Activated CD4-positive, alpha-beta T cell treated with anti-CD3 and anti-CD28 coated beads, Interleukin-2, amount 50 U/mL, for 4 hours (primary cell): ENCODE data around the gene GNAI3.

Experiments used
- DNase-seq, 2 experiments: peaks; one replicate each; pipeline ENCODE4 v3.0.0-alpha.2; 2020

GNAI3 gene

DNA sequence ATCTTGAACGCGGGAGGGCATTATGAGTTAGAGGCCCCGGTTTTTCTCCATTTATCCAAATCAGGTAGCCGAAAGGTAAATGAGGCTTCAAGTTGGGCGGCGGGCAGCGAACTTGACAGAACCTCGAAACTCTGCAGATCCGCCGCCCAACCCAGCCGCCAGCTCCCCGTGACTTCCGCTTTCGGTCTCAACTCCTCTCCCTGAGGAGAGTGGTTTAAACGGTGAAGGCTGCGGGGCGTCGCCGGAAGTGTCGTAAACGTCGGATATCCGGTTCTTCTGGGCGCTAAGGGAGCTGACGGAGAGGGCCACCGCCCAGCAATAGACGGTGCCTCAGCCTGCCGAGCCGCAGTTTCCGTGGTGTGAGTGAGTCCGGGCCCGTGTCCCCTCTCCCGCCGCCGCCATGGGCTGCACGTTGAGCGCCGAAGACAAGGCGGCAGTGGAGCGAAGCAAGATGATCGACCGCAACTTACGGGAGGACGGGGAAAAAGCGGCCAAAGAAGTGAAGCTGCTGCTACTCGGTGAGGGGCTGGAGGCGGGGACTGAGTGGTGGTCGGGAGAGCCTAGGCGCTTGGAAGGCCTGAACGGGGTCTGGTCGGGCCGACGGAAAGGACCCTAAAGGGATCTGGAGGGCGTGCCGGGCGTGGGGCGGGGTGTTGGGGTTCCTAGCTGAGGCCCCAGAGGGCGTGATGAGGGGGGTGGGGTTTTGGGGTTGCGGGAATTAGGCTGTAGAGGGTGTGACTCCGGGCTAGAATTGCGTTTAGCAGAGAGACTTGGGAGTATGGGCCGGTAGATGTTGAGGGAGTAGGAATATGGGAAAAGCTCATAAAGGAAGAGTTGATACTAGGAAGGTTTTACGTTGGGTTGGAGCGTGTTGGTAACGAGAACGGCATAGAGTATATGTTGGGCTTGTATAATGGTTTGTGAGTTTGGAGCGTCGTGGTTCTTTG, at the start of gene GNAI3:
Gene GNAI3, plus strand, starts transcription at position 295 of the 947 bp plus-strand sequence. Its CDS starts 106 bp downstream, at position 401.
- peak; percentile 95 for DNase-seq

DNA sequence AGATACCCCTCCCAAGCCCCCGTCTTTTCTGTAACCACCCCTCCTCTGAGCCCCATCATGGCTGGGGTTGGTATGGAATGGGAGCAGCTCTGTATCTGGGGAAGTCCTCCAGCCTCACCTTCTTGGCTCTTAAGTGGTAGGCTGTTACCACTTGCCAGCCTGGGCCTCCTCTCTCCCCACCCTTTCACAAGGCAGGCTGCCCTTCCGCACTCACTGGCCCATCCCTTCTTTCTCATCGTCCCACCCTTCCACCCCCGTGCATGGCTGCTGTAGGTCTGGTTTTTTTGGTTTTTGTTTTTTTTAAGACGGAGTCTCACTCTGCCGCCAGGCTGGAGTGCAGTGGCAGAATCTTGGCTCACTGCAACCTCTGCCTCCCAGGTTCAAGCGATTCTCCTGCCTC, 49.3 kb upstream of the GNAI3 start:
- DNase-seq, result no peak

DNA sequence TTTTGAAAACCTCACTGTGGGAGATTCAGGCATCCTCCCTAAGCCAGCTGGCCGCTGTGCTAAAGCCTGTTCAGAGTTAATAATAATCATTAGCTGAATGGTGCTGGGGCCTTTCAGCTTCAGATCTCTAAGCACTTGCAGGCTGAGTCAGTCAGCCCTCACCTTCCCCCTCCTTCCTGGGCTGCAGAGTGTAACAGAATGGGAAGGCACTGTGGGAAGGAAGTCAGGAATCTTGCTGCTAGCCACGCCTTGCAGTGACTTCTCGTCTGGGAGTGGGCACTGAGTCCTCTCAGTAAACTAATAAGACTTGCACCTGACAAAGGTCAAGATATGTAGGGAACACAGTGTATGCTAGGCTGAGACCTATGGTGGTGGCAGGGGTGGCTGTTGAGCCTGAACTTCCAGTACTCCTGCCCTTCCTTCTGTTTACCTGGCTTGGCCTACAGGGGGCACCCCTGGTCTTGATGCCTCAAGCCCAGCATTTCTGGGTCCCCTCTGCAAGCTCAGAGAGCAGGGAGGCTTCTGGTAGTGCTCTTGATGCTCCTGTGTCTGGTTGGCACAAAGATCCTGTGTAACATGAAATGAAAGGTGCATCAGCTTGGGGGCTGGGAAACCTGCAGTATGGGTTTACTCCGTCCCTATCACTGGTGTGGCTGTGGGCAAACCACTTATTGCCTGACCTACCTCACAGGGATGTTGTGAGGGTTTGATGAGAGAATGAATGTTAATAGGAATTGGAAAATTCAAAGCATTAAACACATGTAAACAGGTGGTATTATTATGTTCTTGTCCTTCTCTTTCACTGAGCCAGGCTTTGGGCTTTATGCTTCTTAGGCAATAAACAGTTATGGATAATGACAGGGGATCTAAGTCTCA, 48.5 kb upstream of the GNAI3 start:
- peak; percentile 53 to 54 for DNase-seq

DNA sequence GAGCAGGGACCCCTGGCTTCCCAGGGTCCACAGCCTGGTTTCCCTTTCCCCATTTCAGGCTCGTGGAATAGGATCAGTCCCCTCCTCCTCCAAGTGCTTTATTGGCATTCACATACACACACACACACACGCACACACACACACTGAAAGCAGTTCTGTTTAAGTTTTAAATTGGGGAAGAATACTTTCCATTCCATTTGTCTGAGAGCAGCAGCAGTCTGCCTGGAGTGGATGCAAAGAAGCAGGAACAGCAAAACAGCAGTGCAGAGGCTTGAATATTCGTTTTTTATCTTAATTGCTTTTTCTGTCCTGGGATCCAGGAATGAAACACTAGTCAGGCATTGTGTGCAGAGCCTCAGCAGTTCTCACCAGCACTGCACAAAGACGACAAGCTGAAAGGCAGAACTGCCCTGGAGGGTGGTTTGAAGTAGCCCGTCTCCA, 47.5 kb upstream of the GNAI3 start:
- DNase-seq, result no peak

DNA sequence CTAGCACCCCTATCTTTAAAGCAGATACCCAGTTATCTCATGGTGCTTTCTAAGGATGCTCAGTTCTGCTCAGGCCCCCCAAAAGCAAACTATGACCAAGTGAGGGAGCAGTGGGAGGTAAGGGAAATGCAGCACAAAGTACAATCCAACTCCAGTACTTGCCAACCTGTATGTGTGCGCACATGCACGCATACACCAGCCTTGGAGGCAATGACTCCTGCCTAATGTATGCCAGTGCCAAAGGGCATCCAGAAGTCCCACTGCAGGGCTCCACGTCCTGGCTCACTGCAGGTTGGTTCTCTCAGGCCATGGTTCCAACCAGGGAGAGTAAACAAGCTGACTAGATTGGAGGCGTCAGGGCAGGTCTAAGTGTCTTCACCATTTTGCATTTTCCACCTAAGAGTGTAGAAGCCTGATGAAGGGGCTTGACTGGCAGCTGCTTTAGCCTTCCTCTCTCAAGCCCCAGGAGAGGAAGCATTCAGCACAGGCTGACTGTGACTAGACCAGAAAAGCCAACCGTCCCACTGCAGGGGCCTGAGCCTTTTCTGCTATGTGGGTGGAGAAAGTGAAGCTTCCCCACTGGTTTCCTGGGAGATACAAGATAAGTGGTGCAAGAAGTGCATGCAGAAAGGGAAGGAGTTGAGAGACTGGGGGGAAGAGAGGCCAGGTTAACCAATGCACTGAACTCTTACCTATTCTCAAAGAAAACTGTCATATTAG, 46.6 kb upstream of the GNAI3 start:
- DNase-seq, result no peak

DNA sequence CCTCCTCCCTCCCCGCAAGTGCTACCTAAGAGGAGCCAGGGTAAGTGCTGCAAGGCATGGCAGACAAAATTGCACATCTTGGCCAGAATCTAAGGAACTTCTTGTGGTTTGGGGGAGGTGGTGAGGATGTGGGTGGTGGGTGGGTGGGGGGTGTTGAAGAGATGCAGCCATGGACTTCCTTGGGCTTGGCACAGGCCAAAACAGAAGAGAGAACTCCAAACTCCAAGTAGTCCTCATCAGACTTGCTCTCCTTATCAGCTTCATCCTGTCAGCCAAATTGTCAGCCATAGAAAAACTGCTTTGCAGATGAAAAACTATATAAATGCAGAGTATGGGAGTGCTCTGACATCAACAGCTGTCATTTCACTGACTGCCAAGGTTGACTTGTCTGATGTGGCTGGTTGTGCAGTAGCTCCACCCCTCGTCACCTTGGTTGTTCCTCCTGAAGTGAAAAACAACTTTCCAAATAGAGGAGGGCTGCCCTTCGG, 46.0 kb upstream of the GNAI3 start:
- DNase-seq, result peak in 1 of 2 experiments; percentile 39

DNA sequence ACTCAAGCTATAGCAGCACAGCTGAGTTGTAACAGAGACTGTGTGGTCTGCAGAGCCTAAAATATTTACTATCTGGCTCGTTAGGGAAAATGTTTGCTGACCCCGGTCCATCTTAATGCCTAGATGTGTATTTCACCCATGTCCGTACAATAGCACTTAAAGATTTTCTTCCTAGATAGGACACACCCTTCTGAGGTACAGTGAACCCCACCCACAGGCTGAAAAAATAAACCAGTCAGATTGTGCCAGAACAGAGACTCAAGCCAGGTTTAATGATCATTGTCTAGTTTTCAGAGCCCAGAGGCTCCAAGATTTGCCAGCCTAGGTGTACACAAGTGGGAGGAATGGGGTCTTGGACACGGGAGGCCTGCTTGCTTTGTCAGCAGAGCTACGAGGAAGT, 44.5 kb upstream of the GNAI3 start:
- no peak for DNase-seq

DNA sequence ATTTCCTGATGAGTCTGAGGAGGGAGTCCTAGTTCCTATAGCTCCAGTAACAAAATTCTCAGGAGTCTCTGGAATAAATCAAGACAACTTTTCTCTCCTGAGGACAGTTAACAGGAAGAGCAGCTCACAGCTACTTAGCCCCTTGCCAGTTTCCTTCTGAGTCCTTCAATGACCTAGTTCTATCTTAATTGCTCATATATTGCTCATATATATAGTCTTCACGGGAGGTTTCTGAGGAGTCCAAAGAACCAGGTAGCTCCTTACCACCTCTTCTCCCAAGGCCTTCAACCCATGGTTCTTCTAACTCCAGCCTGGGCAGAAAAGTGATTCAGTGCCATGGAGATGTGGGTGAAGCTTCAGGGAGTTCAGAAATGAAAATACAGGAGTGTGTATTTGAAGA, 43.4 kb upstream of the GNAI3 start:
- DNase-seq, result no peak

DNA sequence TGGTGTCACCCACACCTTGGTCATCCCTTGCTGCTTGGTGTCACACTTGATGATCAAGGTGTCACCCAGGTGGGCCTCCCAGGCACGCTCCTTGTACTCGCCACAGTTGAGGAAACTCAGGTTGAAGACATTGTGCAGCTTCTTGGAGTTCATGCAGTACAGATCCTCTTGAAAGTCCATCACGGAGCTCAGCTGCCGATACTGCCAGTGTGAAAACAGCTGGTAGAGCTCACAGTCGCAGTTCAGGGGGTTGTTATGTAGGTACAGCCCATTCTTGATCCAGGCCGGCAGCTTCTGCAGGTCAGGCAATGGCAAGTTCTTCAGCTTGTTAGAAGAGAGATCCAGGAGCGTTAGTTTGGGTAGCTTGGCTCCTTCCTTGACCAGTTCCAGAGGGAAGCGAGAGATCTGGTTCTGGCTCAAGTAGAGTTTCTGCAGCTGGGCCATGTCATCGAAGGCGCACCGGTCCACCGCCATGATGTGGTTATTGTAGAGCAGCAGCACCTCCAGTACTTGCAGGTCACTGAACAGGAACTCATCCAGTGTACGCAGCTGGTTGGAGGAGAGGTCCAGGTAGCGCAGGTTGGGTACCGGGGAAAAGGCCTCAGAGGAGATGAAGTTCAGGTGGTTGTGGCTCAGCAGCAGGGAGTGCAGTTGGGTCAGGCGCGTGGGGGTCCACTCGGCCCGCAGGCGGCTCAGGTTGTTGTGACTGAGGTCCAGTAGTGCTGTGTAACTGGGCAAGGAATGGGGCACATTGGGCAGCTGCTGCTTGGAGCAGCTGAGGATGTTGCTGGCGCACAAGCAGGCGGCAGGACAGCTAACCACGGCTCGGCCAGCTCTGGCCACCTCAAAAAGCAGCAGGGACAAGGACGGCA, 40.2 kb upstream of the GNAI3 start:
- no peak for DNase-seq

GRCh38 chr1:109508873-109509175, 39.6 kb upstream of the GNAI3 start:
- no peak for DNase-seq

DNA sequence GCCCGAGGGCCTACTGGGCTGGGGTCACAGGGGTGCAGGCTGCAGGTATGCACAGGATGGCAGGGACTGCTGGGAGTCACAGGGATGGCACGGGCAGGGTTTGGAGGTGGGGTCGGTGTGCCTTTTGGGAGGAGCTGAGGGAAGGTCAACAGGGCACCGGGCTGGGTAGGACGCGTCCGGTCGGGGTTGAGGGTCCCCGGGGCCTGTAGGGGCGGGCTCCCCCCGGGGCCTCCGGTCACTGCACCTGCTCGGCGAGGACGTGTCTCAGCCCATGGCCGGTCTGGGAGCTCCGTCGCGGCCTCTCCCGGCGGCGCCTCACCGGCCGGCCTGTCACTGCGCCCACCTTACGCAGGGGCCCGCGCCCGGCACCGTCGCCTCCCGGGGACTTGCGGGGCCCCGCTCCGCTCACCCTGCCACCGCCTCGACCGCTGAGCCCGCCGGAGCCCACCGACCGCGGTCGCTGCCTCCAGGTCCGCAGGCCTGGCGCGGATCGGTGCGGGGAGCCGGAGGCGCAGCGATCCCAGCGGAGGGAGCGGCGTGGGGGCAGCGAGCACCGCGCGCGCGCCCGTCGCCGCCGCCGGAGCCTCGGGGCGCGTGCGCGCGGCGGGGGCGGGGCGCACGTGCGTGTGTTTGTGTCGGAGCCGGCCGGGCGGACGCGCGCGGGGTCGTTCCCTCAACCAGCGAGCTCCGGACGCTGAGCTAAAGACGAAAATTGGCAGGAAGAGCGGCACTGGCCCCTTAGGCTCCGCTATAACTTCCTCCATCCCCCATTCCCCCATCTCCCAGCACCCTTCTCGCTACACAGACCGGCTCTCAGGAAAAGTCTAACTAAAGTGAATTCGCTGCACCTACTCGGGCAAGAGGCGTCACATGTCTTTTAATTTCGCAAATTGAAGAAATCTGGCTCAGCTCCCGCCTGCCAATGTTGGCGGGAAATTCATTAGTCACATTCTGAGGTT, 39.0 kb upstream of the GNAI3 start, which contains the start of gene AMIGO1:
Gene AMIGO1, minus strand, starts transcription at position 552 of the 959 bp plus-strand sequence. CDS start 815 bp downstream, outside the sequence.
- DNase-seq, result peak; percentile 44 to 48

DNA sequence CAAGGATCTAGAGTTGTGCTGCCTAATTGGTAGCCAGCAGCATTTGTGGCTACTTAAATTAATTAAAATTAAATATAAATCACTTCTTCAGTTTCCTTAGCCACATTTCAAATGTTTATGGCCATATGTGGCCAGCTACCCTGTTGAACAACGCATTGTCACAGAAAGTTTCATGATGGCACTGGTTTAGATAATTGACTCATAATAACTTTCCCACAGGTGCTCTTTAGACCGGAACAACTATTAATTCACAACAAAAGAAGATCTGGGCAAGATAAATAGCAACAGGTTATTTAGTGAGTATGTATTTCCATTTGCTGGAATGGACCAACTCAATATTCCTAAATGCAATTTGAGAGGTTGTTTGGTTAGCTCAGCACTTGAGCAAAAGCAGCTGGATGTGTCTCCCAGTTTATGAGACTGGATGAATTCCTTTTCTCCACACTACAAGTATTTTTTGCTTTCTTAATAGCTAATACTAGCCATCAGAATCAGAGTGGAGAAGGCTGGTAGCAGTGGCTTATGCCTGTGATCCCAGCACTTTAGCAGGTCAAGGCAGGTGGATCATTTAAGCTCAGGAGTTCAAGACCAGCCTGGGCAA, 35.2 kb upstream of the GNAI3 start:
- no peak for DNase-seq

- DNase-seq, result no peak
Observed at GRCh38 chr1:109514846-109515245, 33.6 kb upstream of the GNAI3 start.

GRCh38 chr1:109516872-109517271, 31.5 kb upstream of the GNAI3 start:
- no peak for DNase-seq

DNA sequence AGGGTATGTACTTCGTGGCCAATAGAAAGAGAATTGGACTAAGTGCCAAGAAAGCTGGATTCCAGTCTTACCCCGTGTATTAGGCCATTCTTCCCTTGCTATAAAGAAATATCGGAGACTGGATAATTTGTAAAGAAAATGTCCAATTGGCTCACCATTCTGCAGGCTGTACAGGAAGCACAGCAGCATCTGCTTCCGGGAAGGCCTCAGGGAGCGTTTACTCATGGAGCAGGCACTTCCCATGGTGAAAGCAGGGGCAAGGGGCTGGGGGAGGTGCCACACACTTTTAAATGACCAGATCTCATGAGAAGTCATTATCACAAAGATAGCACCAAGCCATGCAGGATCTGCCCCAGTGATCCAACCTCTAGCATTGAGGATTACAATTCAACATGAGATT, 31.1 kb upstream of the GNAI3 start:
- no peak for DNase-seq

DNA sequence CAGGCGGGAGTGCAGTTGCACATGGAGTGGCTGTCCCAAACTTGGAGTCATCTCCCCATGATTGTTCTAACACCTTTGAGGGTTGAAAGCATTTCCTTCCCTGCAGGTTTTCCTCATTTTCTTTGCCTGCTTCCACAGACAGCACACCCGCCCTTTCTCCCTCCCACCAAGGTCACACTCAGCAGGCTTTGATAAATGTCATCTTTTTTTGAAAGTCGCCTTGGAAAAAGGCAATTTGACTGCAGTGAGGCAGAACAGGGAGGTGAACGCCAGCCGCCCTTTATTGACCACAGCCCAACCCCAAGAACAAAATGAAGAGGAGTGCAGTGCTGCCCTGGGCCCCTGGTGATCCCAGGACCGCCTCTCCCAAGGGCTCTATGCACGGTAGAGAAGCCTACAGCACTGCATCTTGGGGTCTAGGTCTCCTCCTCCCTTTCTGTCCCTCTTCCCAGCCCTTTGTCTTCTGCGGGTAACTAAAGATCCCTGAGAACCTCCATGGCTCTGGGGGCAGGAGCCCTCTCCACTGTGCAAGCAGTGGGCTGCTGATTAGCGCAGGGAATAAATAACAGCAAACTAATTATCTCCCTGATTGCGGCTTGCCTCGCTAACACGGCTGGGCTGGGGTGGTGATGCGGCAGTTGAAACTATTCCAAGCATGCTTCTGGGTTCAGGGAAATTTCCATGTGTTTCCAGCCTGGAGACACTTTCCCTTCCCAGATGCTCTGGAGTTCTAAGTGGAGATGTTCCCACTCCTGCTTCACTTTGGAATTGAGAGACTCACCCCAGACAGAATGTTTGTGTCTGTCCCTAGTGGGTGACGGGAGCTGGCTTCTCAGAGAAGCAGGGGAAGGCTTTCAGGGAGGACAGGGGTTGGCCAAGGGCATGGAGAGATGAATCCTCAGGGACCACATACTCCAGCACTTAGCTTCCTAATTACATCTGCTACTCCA, 27.1 kb upstream of the GNAI3 start:
- no peak for DNase-seq

DNA sequence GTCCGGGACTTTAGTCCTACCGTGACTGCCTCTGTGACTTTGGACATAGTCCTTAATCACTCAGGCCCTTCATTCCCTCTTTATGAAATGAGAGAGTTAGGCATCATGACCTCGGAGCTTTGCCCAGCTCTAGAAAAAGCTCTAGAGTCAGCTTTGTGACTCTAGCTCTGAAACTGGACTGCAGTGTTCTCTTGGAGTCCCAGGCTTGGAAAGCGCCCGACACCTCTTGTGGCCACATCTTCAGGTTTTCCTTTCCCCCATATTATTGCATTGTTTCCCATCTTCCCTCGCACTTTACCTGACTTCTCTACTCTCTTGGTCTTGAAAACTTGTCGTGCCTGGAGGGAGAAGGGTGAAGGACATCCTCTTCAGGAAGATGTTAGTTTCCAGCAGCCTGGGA, 26.4 kb upstream of the GNAI3 start:
- no peak for DNase-seq

DNA sequence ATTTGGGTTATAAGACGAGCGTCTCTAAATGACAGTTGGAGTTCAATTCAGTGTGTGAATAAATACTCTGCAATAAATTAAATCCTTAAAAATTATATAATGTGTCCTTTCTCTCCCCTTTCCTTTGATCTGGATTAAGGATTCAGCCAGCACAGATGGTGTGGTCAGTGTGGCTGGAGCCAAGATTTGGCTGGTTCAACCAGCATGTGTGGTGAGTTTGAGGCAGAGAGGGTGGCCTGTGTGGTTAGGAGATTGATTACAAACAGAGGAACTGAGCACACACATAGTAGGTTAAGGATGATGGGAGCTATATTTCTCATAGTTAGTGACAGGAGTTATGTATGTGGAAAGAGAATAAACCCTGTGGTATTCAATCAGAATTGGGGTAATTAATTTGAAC, 24.7 kb upstream of the GNAI3 start:
- no peak for DNase-seq
